K562 (cell line): Measurements from ENCODE around the gene RPTOR. TPM values are rescaled to one million over a fixed set of nuclear protein-coding genes. Genes with fewer than 3 reads are reported as not detected.
A peak's percentile ranks its signal among the peaks of the same experiment; 100 is the strongest.

Experiments
- CEBPG ChIP-seq, 3 experiments: fragments of 200-800 bp in 1 of 3; sonication (Bioruptor generic) in 1 of 3; sonication (generic) in 1 of 3; formaldehyde crosslinking in 1 of 3; IDR thresholded peaks in 2 of 3; conservative IDR thresholded peaks in 1 of 3; 2 replicates each; pipeline versions ENCODE4 v1.6.1 to v1.8.0; 2016 to 2022; ENCODE audit warnings: missing compliant biosample characterization in 2 of 3, missing genetic modification characterization in 2 of 3, mild to moderate bottlenecking in 1 of 3, missing genetic modification reagents in 1 of 3
- KAT8 ChIP-seq: fragments of 450-650 bp; IDR thresholded peaks from 2 replicates; pipeline ENCODE4 v1.6.1; 2016; ENCODE audit warnings: low read depth, mild to moderate bottlenecking
- MCM5 ChIP-seq: fragments of 450-650 bp; IDR thresholded peaks from 2 replicates; pipeline ENCODE4 v1.6.1; 2016; ENCODE audit warnings: low read depth
- NUFIP1 ChIP-seq: fragments of 450-650 bp; IDR thresholded peaks from 2 replicates; pipeline ENCODE4 v1.6.1; 2018; ENCODE audit not compliant: partially characterized antibody
- POLR3G ChIP-seq: IDR thresholded peaks from 2 replicates; pipeline ENCODE4 v1.6.1; 2011; ENCODE audit not compliant: insufficient read length, insufficient replicate concordance; ENCODE audit errors: extremely low read depth
- SNIP1 ChIP-seq: fragments of 450-650 bp; IDR thresholded peaks from 2 replicates; pipeline ENCODE4 v1.7.1; 2017; ENCODE audit warnings: low read depth, mild to moderate bottlenecking
- TAF1 ChIP-seq: IDR thresholded peaks from 2 replicates; pipeline ENCODE4 v1.6.1; 2011; ENCODE audit warnings: mild to moderate bottlenecking, low read length, moderate library complexity; ENCODE audit not compliant: insufficient read depth, control insufficient read depth, severe bottlenecking; ENCODE audit errors: extremely low read depth
- TRIM28 ChIP-seq: fragments of 450-650 bp; IDR thresholded peaks from 2 replicates; pipeline ENCODE4 v1.6.1; 2017
- YBX1 ChIP-seq: fragments of 450-650 bp; IDR thresholded peaks from 2 replicates; pipeline ENCODE4 v1.7.1; 2016; ENCODE audit warnings: mild to moderate bottlenecking
- ZNF586 ChIP-seq: fragments of 450-650 bp; formaldehyde crosslinking; conservative IDR thresholded peaks from 2 replicates; pipeline ENCODE4 v1.4.0; 2020; ENCODE audit warnings: mild to moderate bottlenecking, moderate library complexity
- polyA plus RNA-seq, 8 experiments: library from polyadenylated mRNA; depleted of rRNA in 4 of 8; stranded (reverse) in 5 of 8; unstranded in 3 of 8; fragments of >200 nt; fragmentation: Nextera tagmentation in 2 of 8; fragmentation: Illumina TruSeq in 1 of 8; extraction: Ambion mirVana in 2 of 8; extraction: Trizol in 1 of 8; gene quantifications; 2 replicates each; pipeline versions ENCODE4 v1.2.1 to v1.2.3, GENCODE V29; 2011 to 2014; ENCODE audit warnings: inconsistent platforms in 1 of 8, missing spikeins in 1 of 8
- total RNA-seq, 7 experiments: library from RNA; depleted of rRNA in 6 of 7; stranded (reverse); fragments of >200 nt in 6 of 7; fragmentation: Illumina TruSeq in 2 of 7; extraction: Trizol in 2 of 7; gene quantifications; 2 replicates each; pipeline versions ENCODE4 v1.2.1 to v1.2.3, GENCODE V29; 2011 to 2021; ENCODE audit warnings: low replicate concordance in 1 of 7
- TF ChIP-seq, protein P1 (sequence below): IDR thresholded peaks from 2 replicates; pipeline ENCODE4 v1.6.1; 2012; ENCODE audit warnings: low read depth, low read length, improper control_type of control experiment, borderline replicate concordance
- TF ChIP-seq, protein P2 (sequence below): fragments of 450-650 bp; IDR thresholded peaks from 2 replicates; pipeline ENCODE4 v1.6.1; 2017; ENCODE audit warnings: antibody characterized with exemption, mild to moderate bottlenecking

The RPTOR gene
- total and polyA plus RNA-seq, 9 of the 15 experiments (the other 6 are each of a cell fraction or from before 2014, with no cell fraction given): 0.24 to 54.1 (median 10.2) TPM

DNA sequence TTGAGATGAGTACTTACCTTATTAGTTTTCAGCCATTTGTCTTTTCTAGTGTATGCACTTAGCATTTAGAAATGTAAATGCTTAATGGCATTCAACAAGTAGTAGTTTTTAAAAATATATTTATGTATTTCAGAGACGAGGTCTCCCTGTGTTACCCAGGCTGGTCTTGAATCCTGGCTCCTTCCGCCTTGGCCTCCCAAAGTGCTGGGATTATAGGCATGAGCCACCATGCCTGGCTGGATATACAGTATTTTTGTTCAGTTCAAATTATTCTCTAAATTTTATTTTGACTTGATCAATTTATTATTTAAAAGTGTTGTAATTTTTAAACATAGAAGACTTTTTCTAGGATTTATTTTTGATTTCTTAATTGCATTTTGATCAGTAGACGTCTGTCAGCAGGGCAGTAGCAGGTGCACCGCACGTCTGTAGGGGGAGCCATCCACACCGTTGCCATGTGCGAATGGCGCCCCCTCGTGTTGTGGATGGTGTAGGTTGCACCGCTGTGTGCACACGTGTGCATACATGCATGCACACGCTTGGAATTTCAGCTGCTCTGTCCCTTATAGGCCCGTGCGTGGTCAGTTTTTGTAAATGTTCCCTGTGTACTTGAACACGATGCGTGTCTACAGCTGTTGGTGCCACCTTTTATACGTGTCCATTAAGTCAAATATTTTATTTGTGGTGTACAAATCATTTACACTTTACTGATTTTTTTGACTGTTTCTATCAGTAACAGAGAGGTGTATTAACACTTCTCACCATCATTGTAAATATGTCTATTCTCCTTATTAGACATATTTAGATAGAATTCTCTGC, 30.6 kb downstream of the RPTOR start (continued):
- TF ChIP-seq, protein P1, sequence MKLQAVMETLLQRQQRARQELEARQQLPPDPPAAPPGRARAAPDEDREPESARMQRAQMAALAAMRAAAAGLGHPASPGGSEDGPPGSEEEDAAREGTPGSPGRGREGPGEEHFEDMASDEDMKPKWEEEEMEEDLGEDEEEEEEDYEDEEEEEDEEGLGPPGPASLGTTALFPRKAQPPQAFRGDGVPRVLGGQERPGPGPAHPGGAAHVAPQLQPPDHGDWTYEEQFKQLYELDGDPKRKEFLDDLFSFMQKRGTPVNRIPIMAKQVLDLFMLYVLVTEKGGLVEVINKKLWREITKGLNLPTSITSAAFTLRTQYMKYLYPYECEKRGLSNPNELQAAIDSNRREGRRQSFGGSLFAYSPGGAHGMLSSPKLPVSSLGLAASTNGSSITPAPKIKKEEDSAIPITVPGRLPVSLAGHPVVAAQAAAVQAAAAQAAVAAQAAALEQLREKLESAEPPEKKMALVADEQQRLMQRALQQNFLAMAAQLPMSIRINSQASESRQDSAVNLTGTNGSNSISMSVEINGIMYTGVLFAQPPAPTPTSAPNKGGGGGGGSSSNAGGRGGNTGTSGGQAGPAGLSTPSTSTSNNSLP: peak; percentile 56; the same call in 1 of the 2 replicates
- TF ChIP-seq, protein P2, sequence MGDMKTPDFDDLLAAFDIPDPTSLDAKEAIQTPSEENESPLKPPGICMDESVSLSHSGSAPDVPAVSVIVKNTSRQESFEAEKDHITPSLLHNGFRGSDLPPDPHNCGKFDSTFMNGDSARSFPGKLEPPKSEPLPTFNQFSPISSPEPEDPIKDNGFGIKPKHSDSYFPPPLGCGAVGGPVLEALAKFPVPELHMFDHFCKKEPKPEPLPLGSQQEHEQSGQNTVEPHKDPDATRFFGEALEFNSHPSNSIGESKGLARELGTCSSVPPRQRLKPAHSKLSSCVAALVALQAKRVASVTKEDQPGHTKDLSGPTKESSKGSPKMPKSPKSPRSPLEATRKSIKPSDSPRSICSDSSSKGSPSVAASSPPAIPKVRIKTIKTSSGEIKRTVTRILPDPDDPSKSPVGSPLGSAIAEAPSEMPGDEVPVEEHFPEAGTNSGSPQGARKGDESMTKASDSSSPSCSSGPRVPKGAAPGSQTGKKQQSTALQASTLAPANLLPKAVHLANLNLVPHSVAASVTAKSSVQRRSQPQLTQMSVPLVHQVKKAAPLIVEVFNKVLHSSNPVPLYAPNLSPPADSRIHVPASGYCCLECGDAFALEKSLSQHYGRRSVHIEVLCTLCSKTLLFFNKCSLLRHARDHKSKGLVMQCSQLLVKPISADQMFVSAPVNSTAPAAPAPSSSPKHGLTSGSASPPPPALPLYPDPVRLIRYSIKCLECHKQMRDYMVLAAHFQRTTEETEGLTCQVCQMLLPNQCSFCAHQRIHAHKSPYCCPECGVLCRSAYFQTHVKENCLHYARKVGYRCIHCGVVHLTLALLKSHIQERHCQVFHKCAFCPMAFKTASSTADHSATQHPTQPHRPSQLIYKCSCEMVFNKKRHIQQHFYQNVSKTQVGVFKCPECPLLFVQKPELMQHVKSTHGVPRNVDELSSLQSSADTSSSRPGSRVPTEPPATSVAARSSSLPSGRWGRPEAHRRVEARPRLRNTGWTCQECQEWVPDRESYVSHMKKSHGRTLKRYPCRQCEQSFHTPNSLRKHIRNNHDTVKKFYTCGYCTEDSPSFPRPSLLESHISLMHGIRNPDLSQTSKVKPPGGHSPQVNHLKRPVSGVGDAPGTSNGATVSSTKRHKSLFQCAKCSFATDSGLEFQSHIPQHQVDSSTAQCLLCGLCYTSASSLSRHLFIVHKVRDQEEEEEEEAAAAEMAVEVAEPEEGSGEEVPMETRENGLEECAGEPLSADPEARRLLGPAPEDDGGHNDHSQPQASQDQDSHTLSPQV: peak; percentile 92
- no peak for TF ChIP-seq KAT8
- TF ChIP-seq POLR3G: no peak
- no peak for TF ChIP-seq TRIM28
- TF ChIP-seq TAF1: no peak
- no peak for TF ChIP-seq MCM5
- no peak for TF ChIP-seq SNIP1
- TF ChIP-seq NUFIP1: no peak
- TF ChIP-seq ZNF586: no peak
- no peak for TF ChIP-seq YBX1
- TF ChIP-seq CEBPG (CRISPR knock-in tag; IDR thresholded peaks at IDR 0.05): no peak
- no peak for TF ChIP-seq CEBPG (tag; conservative IDR thresholded peaks at IDR 0.05 in 1 of 2, IDR thresholded peaks at IDR 0.05 in 1 of 2)
